Peyer's patch (tissue), 4 donors: ENCODE measurements around the gene IL21R. TPM values are rescaled to one million over a fixed set of nuclear protein-coding genes. Genes with fewer than 3 reads are reported as not detected.

Source experiments
- DNase-seq, 3 donors: peaks; one replicate each; pipeline ENCODE4 v3.0.0-alpha.2; 2017 to 2019
- H3K27ac ChIP-seq, 4 donors: fragments of 200-600 bp; sonication (generic); one replicate each; pipeline ENCODE4 v1.5.1; 2016 to 2019
- H3K27me3 ChIP-seq, 2 donors: fragments of 200-600 bp; sonication (generic); one replicate each; pipeline ENCODE4 v1.5.1; 2019
- H3K36me3 ChIP-seq, 3 donors: fragments of 200-600 bp; sonication (generic); one replicate each; pipeline ENCODE4 v1.5.1; 2016 to 2019
- H3K4me1 ChIP-seq, 4 donors: fragments of 200-600 bp; sonication (generic); one replicate each; pipeline ENCODE4 v1.5.1; 2016 to 2019
- H3K4me3 ChIP-seq, 4 donors: fragments of 200-600 bp; sonication (generic); 1 replicate in 3 of 4; 2 replicates in 1 of 4; pipeline ENCODE4 v1.5.1; 2016 to 2019; ENCODE audit warnings: mild to moderate bottlenecking in 1 of 4
- H3K9me3 ChIP-seq, 4 donors: fragments of 200-600 bp; sonication (generic); one replicate each; pipeline ENCODE4 v1.5.1; 2016 to 2019; ENCODE audit warnings: mild to moderate bottlenecking in 1 of 4
- CTCF ChIP-seq, 6 experiments: fragments of 450-650 bp in 4 of 6; fragments of 200-600 bp in 2 of 6; sonication (generic) in 1 of 6; IDR thresholded peaks; one replicate each; pipeline ENCODE4 v1.5.1; 2017 to 2019; ENCODE audit warnings: antibody characterized with exemption in 6 of 6, mild to moderate bottlenecking in 3 of 6, moderate library complexity in 1 of 6
- POLR2A ChIP-seq, 2 donors: fragments of 450-650 bp; IDR thresholded peaks; one replicate each; pipeline ENCODE4 v1.5.1; 2017; ENCODE audit warnings: antibody characterized with exemption in 2 of 2, mild to moderate bottlenecking in 2 of 2, moderate library complexity in 2 of 2
- total RNA-seq, 4 donors: library from RNA; depleted of rRNA; stranded (reverse); fragments of >200 nt; gene quantifications; one replicate each; pipeline ENCODE4 v1.1.0, GENCODE V29; 2016

IL21R gene
- total RNA-seq, 4 donors from 2014 or later: 0.18 to 4.1 (median 1.3) TPM; not detected in 1

GRCh38 chr16:27489906-27490305 is 87.9 kb downstream of the IL21R start:
- Histone ChIP-seq H3K27me3 (no peaks in the 10 kb centered on the region), H3K4me3 (no peak overlapping the region), H3K27ac (no peak overlapping the region), H3K9me3 (no peaks in the 10 kb centered on the region), H3K36me3 (peaks cover 0 to 100% (median 4%) of the 10 kb centered on the region in 3 donors), H3K4me1 (no peaks in the 10 kb centered on the region)
- DNase-seq: no peak
- TF ChIP-seq CTCF (IDR thresholded peaks at IDR 0.05) (no peak), POLR2A (IDR thresholded peaks at IDR 0.05) (no peak)

GRCh38 chr16:27491894-27492587 is 90.1 kb downstream of the IL21R start:
- no peaks in the 10 kb centered on the region for H3K4me1 ChIP-seq
- H3K36me3 ChIP-seq: peaks cover 0 to 100% (median 4%) of the 10 kb centered on the region in 3 donors
- no peak overlapping the region for H3K4me3 ChIP-seq
- H3K27ac ChIP-seq: peak overlapping the region in 1 of 4 donors; percentile 25
- no peaks in the 10 kb centered on the region for H3K27me3 ChIP-seq
- H3K9me3 ChIP-seq: no peaks in the 10 kb centered on the region
- no peak for DNase-seq
- no peak for TF ChIP-seq CTCF (IDR thresholded peaks at IDR 0.05)
- TF ChIP-seq POLR2A (IDR thresholded peaks at IDR 0.05): no peak

GRCh38 chr16:27492588-27492979 is 90.6 kb downstream of the IL21R start:
- no peak overlapping the region for H3K4me3 ChIP-seq
- no peaks in the 10 kb centered on the region for H3K9me3 ChIP-seq
- no peaks in the 10 kb centered on the region for H3K4me1 ChIP-seq
- DNase-seq: no peak
- no peaks in the 10 kb centered on the region for H3K27me3 ChIP-seq
- H3K36me3 ChIP-seq: peaks cover 0 to 100% (median 4%) of the 10 kb centered on the region in 3 donors
- TF ChIP-seq POLR2A (IDR thresholded peaks at IDR 0.05): no peak
- no peak for TF ChIP-seq CTCF (IDR thresholded peaks at IDR 0.05)
- no peak overlapping the region for H3K27ac ChIP-seq

- no peak for TF ChIP-seq CTCF (IDR thresholded peaks at IDR 0.05)
- TF ChIP-seq POLR2A (IDR thresholded peaks at IDR 0.05): no peak
- no peak overlapping the region for H3K27ac ChIP-seq
Observed at GRCh38 chr16:27495191-27495590, 93.2 kb downstream of the IL21R start.

GRCh38 chr16:27498031-27498825 is 96.3 kb downstream of the IL21R start:
- H3K27ac ChIP-seq: no peak overlapping the region
- no peak for TF ChIP-seq POLR2A (IDR thresholded peaks at IDR 0.05)
- no peak for TF ChIP-seq CTCF (IDR thresholded peaks at IDR 0.05)

More at GRCh38 chr16:27495191-27495590, 93.2 kb downstream of the IL21R start:
- DNase-seq: no peak
- Histone ChIP-seq H3K4me3 (no peak overlapping the region), H3K9me3 (no peaks in the 10 kb centered on the region), H3K4me1 (no peaks in the 10 kb centered on the region), H3K27me3 (no peaks in the 10 kb centered on the region), H3K36me3 (peaks cover 0 to 100% (median 0%) of the 10 kb centered on the region in 3 donors)

More at GRCh38 chr16:27498031-27498825, 96.3 kb downstream of the IL21R start:
- H3K27me3 ChIP-seq: no peaks in the 10 kb centered on the region
- no peaks in the 10 kb centered on the region for H3K4me1 ChIP-seq
- H3K9me3 ChIP-seq: no peaks in the 10 kb centered on the region
- no peak for DNase-seq
- H3K4me3 ChIP-seq: no peak overlapping the region
- H3K36me3 ChIP-seq: peaks cover 0 to 99% (median 0%) of the 10 kb centered on the region in 3 donors
